Fibroblast of skin of left biceps (primary cell): ENCODE data around the gene TMEM201.
A peak's percentile ranks its signal among the peaks of the same experiment; 100 is the strongest.
"Not testable (repeated sequence)": the region's sequence is repeated elsewhere in the genome, so short reads cannot be mapped to it uniquely, and the experiment has no call there.

Source experiments
- DNase-seq, 2 experiments: peaks; one replicate each; pipeline ENCODE4 v3.0.0-alpha.2; 2013; ENCODE audit warnings: low read depth in 2 of 2

Gene TMEM201

GRCh38 chr1:9621032-9621431 is 32.3 kb downstream of the TMEM201 start:
- no peak for DNase-seq

GRCh38 chr1:9624081-9624480 is 35.4 kb downstream of the TMEM201 start:
- no peak for DNase-seq

GRCh38 chr1:9625030-9625429 is 36.3 kb downstream of the TMEM201 start:
- not testable (repeated sequence) for DNase-seq

- no peak for DNase-seq
These were observed 37.5 kb downstream of the TMEM201 start for GRCh38 chr1:9626201-9626608.

- DNase-seq = no peak
These were observed 40.1 kb downstream of the TMEM201 start for GRCh38 chr1:9628541-9629444.

- DNase-seq = no peak
These were observed 40.9 kb downstream of the TMEM201 start for GRCh38 chr1:9629445-9630201.

- DNase-seq = no peak
These were observed 41.8 kb downstream of the TMEM201 start for GRCh38 chr1:9630331-9631111.

GRCh38 chr1:9631613-9632012 is 42.9 kb downstream of the TMEM201 start:
- no peak for DNase-seq

GRCh38 chr1:9633493-9633892 is 44.8 kb downstream of the TMEM201 start:
- DNase-seq = no peak

GRCh38 chr1:9634582-9634981 is 45.9 kb downstream of the TMEM201 start:
- no peak for DNase-seq

GRCh38 chr1:9639227-9639626 is 50.5 kb downstream of the TMEM201 start:
- no peak for DNase-seq

GRCh38 chr1:9643351-9644256 is 54.9 kb downstream of the TMEM201 start:
- DNase-seq = no peak

GRCh38 chr1:9646037-9646436 is 57.3 kb downstream of the TMEM201 start:
- DNase-seq = no peak

- DNase-seq = no peak
These were observed 59.5 kb downstream of the TMEM201 start for GRCh38 chr1:9648171-9648570.

- no peak for DNase-seq
These were observed 61.1 kb downstream of the TMEM201 start for GRCh38 chr1:9649769-9650168.

- DNase-seq = no peak
These were observed 62.5 kb downstream of the TMEM201 start for GRCh38 chr1:9651220-9651564.

- peak; percentile 10 to 13 for DNase-seq
These were observed 63.1 kb downstream of the TMEM201 start, which contains the start of gene PIK3CD for GRCh38 chr1:9651565-9652378. PIK3CD (plus strand) TSS chr1:9651731; CDS start chr1:9710456, 58,725 bp downstream.

- no peak for DNase-seq
These were observed 63.9 kb downstream of the TMEM201 start for GRCh38 chr1:9652379-9653209.

- DNase-seq = no peak
These were observed 64.4 kb downstream of the TMEM201 start for GRCh38 chr1:9653210-9653490.
